Vagina (tissue), 2 donors: ENCODE measurements around the gene TENM4.

Experiments used
- POLR2AphosphoS5 ChIP-seq, 2 donors: sonication (generic); formaldehyde crosslinking; IDR thresholded peaks; one replicate each; pipeline ENCODE4 v1.9.0; 2017; ENCODE audit warnings: antibody characterized with exemption in 2 of 2, mild to moderate bottlenecking in 2 of 2, low read depth in 1 of 2; ENCODE audit not compliant: insufficient read depth in 1 of 2
- TF ChIP-seq, protein P1 (sequence below), 3 experiments: fragments of 450-650 bp in 2 of 3; fragments of 200-600 bp in 1 of 3; sonication (generic) in 1 of 3; IDR thresholded peaks; one replicate each; pipeline ENCODE4 v1.5.1; 2017 to 2019; ENCODE audit warnings: antibody characterized with exemption in 3 of 3, mild to moderate bottlenecking in 2 of 3, moderate library complexity in 2 of 3

DNA sequence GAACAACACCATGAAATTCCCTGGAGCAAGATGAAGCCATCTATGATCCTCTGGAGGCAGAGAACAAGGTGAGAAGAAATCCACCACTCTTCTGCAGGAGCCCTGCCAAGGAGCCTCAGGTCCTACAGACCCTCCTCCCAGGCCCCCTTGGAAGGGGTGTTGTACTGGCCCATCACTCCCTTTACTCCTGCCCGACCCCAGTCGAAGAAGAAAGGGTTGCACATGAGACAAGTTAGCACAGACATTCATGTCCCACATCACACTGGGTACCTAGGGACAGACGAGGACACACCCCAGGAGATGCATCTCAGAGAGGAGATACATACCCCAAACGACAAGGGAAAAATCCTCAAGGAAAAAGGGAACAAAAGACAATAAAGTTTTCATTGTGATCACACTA lies 783.4 kb downstream of the TENM4 start:
- TF ChIP-seq, protein P1, sequence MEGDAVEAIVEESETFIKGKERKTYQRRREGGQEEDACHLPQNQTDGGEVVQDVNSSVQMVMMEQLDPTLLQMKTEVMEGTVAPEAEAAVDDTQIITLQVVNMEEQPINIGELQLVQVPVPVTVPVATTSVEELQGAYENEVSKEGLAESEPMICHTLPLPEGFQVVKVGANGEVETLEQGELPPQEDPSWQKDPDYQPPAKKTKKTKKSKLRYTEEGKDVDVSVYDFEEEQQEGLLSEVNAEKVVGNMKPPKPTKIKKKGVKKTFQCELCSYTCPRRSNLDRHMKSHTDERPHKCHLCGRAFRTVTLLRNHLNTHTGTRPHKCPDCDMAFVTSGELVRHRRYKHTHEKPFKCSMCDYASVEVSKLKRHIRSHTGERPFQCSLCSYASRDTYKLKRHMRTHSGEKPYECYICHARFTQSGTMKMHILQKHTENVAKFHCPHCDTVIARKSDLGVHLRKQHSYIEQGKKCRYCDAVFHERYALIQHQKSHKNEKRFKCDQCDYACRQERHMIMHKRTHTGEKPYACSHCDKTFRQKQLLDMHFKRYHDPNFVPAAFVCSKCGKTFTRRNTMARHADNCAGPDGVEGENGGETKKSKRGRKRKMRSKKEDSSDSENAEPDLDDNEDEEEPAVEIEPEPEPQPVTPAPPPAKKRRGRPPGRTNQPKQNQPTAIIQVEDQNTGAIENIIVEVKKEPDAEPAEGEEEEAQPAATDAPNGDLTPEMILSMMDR (IDR thresholded peaks at IDR 0.05) = no peak
- TF ChIP-seq POLR2AphosphoS5 (IDR thresholded peaks at IDR 0.05; ENCODE audit: insufficient read depth in 1 of 2, low read depth in 1 of 2) = no peak
